HG03378 (cell line): ENCODE data around the gene PCDH8.

ENCODE experiments used
- ATAC-seq: cut with Tn5 transposase; IDR thresholded peaks from one replicate; pipeline ENCODE4 v1.9.1; 2021; ENCODE audit warnings: mild to moderate bottlenecking, moderate library complexity; ENCODE audit not compliant: unreplicated experiment

PCDH8 gene, protein sequence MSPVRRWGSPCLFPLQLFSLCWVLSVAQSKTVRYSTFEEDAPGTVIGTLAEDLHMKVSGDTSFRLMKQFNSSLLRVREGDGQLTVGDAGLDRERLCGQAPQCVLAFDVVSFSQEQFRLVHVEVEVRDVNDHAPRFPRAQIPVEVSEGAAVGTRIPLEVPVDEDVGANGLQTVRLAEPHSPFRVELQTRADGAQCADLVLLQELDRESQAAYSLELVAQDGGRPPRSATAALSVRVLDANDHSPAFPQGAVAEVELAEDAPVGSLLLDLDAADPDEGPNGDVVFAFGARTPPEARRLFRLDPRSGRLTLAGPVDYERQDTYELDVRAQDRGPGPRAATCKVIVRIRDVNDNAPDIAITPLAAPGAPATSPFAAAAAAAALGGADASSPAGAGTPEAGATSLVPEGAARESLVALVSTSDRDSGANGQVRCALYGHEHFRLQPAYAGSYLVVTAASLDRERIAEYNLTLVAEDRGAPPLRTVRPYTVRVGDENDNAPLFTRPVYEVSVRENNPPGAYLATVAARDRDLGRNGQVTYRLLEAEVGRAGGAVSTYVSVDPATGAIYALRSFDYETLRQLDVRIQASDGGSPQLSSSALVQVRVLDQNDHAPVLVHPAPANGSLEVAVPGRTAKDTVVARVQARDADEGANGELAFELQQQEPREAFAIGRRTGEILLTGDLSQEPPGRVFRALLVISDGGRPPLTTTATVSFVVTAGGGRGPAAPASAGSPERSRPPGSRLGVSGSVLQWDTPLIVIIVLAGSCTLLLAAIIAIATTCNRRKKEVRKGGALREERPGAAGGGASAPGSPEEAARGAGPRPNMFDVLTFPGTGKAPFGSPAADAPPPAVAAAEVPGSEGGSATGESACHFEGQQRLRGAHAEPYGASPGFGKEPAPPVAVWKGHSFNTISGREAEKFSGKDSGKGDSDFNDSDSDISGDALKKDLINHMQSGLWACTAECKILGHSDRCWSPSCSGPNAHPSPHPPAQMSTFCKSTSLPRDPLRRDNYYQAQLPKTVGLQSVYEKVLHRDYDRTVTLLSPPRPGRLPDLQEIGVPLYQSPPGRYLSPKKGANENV

DNA sequence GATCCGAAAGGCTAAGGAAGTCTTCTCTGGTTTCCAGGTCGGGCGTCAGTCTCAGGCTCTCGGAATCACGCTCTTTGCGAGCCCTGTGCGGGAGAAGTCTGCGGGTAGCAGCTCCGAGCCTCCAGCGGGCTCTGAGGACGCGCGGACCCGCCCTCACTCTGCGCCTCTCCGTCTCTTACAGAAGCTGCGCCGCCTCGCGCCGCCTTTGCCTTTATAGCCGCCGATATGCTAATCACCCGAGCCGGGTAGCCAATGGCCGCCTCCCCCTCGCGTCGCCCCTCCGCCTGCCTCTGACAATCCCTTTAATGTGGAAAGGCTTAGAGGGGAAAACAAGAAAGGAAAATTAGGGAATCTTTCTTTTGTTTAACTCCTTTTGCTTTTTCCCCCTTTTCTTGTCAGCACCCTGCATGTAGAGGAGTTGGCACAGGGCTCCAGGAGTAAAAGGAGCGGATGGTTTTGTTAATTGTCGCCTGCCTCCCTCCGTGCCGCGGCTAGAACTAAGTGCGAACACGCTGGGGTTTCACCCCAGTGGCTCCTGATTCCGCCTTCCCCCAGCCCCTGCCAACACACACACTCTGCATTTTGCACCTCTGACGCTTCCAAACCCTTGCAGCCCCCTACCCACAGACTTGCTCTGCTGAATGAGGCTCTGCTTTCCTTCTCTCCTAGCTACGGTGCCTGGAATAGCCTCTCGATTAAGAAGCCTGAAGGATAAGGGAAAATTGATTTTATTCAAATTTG, at the start of gene PCDH8:
Gene PCDH8 (minus strand): TSS at position 186 of the 741 bp plus-strand sequence. CDS start 204 bp downstream, outside the sequence.
- ATAC-seq: no peak

DNA sequence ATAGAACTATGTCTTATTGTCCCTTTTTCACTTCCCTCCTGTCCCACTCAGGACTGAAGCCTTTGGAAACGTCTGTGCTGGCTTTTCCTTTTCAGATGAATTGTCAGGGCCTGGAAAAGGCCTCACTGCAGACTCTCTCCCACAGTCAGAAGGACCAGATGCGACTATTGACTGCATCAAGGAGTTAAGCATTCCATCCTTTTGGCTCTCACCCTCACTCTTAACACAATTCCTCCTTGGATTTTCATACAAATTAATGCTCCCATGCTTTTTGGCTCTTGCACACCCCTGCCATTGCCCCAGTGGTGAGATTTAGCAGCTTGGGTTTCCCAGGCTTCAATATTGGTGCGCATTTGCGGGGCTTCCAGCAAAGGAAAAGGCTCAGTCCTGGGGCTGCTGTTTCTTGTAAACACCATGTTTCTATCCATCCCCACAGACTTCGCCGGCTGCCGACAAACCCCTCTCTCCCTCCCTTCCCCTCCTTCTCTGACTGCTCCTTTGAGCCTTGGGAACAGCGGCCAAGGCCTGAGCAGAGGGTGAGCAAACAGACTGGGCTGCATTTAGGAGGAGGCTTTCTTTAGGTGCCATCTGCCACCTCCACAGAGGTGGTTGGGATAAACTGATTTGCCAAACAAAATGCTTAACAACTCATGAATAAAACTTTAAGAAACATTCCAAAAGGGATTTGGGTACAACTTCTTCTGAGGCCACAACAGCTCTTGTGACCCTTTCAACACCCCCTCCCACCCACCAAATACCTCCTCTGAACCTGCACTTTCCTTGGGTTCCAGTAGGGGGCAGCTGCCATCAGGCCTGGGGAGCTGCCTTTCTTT, 48.6 kb upstream of the PCDH8 start:
- ATAC-seq: no peak

DNA sequence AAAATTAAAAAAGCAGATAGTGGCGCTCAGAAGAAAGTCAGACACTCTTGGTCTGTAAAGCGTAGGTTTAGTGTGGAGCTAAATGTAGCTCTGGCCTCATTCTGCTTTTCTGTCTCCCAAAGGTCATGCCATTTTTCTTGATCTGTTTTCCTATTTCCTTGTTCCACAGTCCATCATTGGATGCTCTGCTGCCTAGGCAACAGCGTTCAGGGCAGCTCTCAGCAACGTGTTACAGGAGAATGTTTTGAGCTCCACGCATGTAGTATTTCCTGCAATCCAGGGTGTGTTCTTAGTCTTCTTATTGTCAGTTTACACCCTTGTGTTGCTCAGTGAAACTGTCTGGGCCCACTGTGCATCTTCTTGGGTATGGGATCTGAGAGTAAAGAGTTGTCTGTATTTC, 46.0 kb upstream of the PCDH8 start:
- ATAC-seq: no peak

DNA sequence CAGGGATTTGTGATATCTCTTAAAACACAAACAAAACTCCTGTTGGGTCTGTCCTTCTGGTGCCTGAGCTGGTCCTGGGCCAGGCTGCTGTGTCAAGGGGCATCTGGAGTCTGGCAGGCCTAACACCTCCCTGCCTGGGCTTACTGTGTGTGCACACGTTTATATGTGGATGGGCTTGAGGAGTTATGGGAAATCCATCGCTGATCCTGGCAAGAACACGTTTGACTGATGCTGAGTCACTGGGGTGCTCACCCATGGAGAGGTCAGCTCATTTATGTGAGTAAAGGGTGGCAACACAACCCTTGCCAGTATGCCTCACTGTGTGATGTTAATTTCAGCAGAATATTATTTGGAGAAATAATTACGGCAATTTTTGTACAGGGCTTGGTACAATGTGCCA, 44.5 kb upstream of the PCDH8 start:
- no peak for ATAC-seq

DNA sequence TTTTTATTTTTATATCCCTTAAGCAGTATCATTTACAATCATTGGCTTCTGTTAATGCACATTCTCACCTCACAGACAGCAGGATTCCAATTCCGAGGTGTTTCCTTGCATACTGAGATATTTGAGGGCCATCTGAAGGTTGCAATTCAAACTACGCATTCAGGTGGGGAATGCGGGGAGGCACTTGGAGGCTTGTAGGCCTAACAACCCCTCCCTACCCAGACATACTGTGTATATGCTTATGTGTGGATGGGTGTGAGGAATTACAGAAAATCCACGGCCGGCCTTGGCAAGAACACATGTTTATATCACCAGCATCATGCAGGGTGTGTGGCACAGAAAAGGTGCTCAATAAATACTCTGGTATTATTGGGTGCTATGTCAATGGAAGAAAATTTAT, 43.3 kb upstream of the PCDH8 start:
- no peak for ATAC-seq

GRCh38 chr13:52887165-52887564, 38.7 kb upstream of the PCDH8 start:
- ATAC-seq: no peak

DNA sequence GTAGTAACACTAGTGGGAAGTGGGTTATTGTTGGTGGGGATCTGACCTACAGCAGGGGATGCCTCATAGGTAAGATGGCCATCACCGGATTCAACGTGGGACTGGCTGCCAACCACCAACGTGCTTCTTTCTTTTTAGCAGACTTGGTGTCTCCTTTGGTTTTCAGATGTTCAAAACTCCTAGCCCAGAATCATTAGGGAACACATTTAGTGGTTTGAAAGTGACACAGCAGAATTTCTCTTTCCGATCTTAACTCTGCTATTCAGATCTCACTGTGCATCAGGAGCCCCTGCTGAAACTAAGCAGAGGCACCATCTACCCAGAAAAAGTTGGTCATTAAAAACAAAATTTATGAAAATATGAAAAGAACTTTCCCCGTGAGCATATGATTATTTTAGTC, 36.7 kb upstream of the PCDH8 start:
- ATAC-seq: no peak

GRCh38 chr13:52884429-52885010, 36.1 kb upstream of the PCDH8 start:
- no peak for ATAC-seq

GRCh38 chr13:52882785-52883184, 34.3 kb upstream of the PCDH8 start:
- ATAC-seq: no peak

- no peak for ATAC-seq
These were observed 31.7 kb upstream of the PCDH8 start for GRCh38 chr13:52879950-52880741.

DNA sequence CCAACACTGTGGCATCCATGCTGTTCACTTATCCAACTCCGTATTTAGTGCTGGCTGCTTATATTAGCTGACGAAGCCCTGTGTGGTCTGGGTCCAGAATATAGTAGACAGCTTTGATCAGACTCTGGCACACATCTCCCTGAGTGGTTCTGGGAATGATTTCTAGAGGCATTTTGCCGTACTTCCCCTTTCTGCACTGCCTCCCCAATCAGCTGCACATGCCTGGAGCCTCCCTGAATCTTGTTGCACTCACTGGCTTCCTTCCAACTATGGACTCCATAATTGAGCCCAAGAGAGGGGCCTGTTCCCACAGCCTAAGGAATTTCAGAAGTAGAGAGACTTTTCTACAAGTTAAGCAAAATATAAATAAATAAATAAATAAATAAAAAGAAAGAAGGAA, 30.4 kb upstream of the PCDH8 start:
- no peak for ATAC-seq

GRCh38 chr13:52870143-52870542, 21.7 kb upstream of the PCDH8 start:
- no peak for ATAC-seq

- no peak for ATAC-seq
These were observed 21.2 kb upstream of the PCDH8 start for GRCh38 chr13:52869621-52870020.

DNA sequence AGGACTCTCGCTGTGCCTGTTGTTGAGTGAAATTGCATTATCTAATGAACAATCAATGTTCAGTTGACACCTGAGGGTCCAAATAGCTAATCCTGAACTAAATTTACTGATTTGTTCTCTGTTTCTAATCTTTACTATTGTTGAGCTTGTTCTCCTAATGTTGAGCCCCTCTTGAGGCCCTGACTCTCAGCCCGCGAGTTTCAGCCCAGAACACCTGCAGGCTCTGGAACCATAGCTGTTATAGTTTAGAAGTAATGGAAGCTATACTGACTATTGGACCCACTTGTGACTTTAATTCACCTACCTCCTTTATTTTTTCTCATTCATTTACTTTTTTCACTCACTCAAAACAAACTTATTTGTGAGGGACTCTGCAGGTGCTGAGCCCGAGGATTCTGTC, 20.6 kb upstream of the PCDH8 start:
- no peak for ATAC-seq

DNA sequence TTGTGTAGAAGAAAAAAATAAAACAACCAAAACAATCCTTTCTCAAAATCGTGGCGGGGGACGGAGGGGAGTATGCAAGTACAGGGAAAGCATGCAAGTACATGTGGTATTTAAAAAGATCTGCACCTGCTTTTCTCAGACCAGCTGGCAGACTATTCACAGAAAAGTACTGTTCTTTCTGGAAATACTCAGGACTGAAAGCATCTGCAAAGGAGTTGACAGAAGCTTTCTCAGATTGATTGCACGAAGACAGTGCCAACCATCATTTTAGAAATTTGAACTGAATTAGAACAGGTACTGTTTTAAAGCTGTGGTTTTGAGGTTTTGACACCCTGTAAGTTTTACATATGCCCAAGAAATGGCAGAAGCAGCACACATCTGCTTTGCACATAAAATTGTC, 19.8 kb upstream of the PCDH8 start:
- ATAC-seq: no peak

GRCh38 chr13:52864941-52865340, 16.5 kb upstream of the PCDH8 start:
- no peak for ATAC-seq

GRCh38 chr13:52862358-52863206, 14.1 kb upstream of the PCDH8 start:
- ATAC-seq: no peak

DNA sequence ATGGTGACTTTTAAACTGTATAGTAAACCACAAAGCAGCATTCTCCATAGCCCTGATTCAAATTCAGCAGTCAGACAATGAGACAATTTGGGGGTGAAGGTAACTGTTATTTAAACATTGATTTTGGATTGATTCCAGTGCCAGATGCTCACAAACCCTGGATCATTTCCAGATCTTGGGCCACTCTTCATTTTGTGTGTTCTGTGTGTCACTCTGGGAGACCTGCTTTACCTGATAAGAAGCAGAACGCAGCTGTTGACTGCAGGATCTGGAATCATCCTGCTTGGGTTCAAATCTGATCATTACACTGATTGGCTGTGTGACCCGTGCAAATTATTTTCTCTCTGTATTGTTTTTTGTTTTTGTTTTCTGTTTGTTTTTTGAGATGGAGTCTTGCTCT, 4.0 kb upstream of the PCDH8 start:
- no peak for ATAC-seq
